ENCODE results near the gene PSAPL1. TPM values are rescaled to one million over a fixed set of nuclear protein-coding genes. Genes with fewer than 3 reads are reported as not detected.

PSAPL1 gene
- total RNA-seq, 3 donors from 2014 or later = not detected

DNA sequence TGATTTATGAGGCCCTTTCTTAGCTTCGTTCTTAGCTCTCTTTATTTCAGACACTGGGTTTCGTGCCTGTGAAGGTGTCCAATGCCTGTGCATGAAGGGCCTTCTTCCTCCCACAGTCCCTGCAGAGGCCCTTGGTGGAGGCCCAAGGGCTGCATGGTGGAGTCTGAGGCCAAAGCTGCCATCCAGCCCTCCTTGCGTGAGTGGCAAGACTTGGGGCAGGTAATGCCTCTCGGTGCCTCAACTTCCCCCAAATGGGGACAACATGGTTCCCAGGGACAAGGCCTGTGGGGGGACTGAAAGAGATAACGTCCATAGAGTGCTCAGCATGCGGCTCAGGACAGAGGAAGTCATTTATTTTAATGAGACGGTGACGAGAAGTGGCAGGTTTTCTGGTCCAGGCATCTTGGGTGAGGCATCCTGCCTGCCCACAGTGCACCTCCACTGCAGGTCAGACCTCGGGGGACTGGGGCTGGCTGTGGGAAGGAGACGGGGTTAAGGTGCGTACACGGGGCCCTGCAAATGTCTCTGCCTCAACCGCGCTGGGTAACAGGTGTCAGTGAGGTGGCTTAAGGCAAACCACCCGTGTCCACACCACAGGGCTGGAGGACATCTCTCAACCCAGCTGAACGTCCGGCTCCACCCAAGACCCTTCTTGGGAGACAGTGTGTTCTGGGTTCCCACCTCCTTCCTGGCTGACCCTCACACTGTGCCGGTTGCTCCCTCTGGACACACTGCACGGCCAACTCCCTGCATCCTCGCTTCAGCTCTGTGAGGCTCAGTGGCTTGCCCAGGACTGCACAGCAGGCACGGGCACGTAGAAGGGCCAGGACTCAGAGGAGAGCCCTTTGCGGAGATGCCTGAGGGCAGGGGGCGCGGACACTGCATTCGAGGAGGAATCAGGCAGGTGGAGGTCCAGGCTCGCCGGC lies 50.5 kb downstream of the PSAPL1 start:
- Mint-ChIP-seq H3K4me1 (ENCODE audit: low read depth) (no peaks in the 10 kb centered on the region), H3K4me3 (no peak overlapping the region), H3K27me3 (ENCODE audit: low read depth) (peaks cover 15% of the 10 kb centered on the region), H3K36me3 (ENCODE audit: insufficient read depth) (no peaks in the 10 kb centered on the region), H3K9me3 (no peaks in the 10 kb centered on the region)
- ATAC-seq (no peak), DNase-seq (no peak)

- ATAC-seq = no peak
- H3K9me3 Mint-ChIP-seq = no peaks in the 10 kb centered on the region
- H3K27me3 Mint-ChIP-seq (ENCODE audit: low read depth) = peaks cover 23% of the 10 kb centered on the region
- no peaks in the 10 kb centered on the region for H3K36me3 Mint-ChIP-seq (ENCODE audit: insufficient read depth)
- H3K4me3 Mint-ChIP-seq = no peak overlapping the region
- DNase-seq = no peak
- no peaks in the 10 kb centered on the region for H3K4me1 Mint-ChIP-seq (ENCODE audit: low read depth)
Observed at GRCh38 chr4:7383266-7383665, 51.5 kb downstream of the PSAPL1 start.

GRCh38 chr4:7382634-7383014 lies 52.1 kb downstream of the PSAPL1 start:
- DNase-seq (no peak), ATAC-seq (no peak)
- H3K9me3 Mint-ChIP-seq = no peaks in the 10 kb centered on the region
- no peak overlapping the region for H3K4me3 Mint-ChIP-seq
- H3K4me1 Mint-ChIP-seq (ENCODE audit: low read depth) = no peaks in the 10 kb centered on the region
- peaks cover 30% of the 10 kb centered on the region for H3K27me3 Mint-ChIP-seq (ENCODE audit: low read depth)
- no peaks in the 10 kb centered on the region for H3K36me3 Mint-ChIP-seq (ENCODE audit: insufficient read depth)

DNA sequence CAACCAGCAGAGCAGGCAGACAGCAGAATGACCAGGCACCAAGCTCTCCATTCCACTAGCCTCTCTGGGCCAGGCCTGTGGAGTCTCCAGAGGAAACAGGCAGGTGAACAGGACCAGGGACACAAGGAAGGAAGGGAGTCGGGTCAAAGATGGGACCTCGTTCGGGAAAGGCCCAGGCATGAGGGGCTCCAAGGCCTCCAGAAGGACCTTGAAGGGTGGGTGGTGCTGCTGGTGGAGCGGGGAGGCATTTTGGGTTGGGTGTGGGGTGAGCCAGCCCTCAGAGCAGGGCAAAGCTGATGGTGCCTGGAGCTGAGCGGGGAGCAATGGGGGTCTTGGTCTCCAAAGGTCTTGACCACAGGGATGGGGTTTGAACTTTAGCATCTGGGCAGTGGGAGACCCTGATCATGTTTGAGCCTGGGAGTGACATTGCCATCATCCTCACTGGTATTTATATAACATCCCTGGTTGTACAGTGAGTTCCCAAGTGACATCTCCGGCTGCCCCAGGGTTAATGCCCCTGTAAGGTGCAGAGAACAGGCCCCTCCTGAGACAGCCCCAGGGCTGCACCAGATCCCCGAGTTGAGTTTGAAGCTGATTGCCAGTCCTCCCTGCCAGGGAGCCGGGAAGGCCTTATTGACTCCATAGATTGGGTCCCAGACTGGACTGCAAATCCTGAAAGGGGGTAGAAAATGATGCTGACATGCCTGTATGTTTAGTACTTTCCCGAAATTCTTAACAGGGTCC lies 52.7 kb downstream of the PSAPL1 start:
- Mint-ChIP-seq H3K36me3 (ENCODE audit: insufficient read depth) (no peaks in the 10 kb centered on the region), H3K4me1 (ENCODE audit: low read depth) (no peaks in the 10 kb centered on the region), H3K9me3 (no peaks in the 10 kb centered on the region), H3K27me3 (ENCODE audit: low read depth) (peaks cover 32% of the 10 kb centered on the region), H3K4me3 (no peak overlapping the region)
- no peak for ATAC-seq
- DNase-seq = no peak

DNA sequence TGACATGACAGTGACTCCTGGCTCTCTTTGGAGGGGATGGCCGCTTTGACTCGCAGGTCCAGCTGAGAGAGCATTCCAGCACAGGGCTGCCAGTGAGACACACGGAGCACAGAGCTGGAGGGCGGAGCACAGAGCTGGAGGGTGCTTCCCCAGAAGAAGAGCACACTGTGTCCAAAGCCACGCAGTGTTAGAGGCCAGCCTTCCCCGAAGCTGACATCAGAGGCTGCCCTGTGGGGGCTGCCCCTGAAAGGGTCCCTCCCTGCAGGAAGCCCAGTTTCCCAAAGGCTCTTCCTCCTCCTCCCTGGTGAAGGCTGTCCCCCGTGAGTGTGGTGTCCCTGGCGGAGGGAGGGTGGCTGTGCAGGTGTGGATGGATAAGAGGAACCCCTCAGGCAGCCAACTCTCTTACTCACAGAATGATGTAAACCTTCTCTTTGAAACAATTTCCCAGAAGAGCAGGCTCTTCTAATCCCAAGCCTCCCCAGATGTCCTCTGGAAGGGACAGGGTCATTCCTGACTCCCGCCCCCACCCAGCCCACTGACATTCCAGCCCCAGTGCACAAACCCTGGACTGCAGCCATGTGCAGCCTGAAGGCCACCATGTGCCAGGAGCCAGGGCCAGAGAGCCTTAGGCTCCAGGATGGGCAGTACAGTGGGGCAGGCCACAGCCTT lies 53.4 kb downstream of the PSAPL1 start:
- no peak for DNase-seq
- no peak for ATAC-seq
- Mint-ChIP-seq H3K4me3 (no peak overlapping the region), H3K4me1 (ENCODE audit: low read depth) (no peaks in the 10 kb centered on the region), H3K9me3 (no peaks in the 10 kb centered on the region), H3K27me3 (ENCODE audit: low read depth) (peaks cover 37% of the 10 kb centered on the region), H3K36me3 (ENCODE audit: insufficient read depth) (no peaks in the 10 kb centered on the region)

Other genes starting within 250 kb of the PSAPL1 start
- under 1 TPM in 2 of 3 donors, not detected in 1; 0.18 to 0.43 TPM for gene SORCS2, start 242.4 kb downstream of the PSAPL1 start, total RNA-seq